HepG2 (cell line): ENCODE results near the gene ROS1. TPM values are rescaled to one million over a fixed set of nuclear protein-coding genes. Genes with fewer than 3 reads are reported as not detected.

ENCODE experiments used
- ATAC-seq: fragments of 200-7000 bp; cut with Tn5 transposase; 3 replicates; pipeline ENCODE4 v1.9.1; 2020; ENCODE audit warnings: mild to moderate bottlenecking, moderate library complexity
- BruUV-seq: library from RNA; stranded (reverse); fragments of 400-500 nt; replicated peaks from 2 replicates; lab custom pipeline; 2021; lab: Mats Ljungman, UMichigan
- CTCF ChIA-PET: fragments of 300-600 bp; formaldehyde crosslinking; extraction: SDS; loops from one replicate; lab custom pipeline; 2021; ENCODE audit warnings: low total read pairs, inconsistent platforms, low intra/inter-chr PET ratio; lab: Yijun Ruan, JAX
- POLR2A ChIA-PET: fragments of 350-600 bp; sonication (Branson Sonifier 250); formaldehyde crosslinking; loops from one replicate; lab custom pipeline; 2020; ENCODE audit warnings: antibody characterized with exemption, inconsistent platforms; lab: Yijun Ruan, JAX
- DNase-seq: peaks from one replicate; pipeline ENCODE4 v3.0.0-alpha.2; 2015; ENCODE audit warnings: low spot score
- FAIRE-seq: peaks from 3 replicates; lab custom pipeline; 2011; peaks lifted over from hg19 to GRCh38; lab: Jason Lieb, UNC
- H2AFZ ChIP-seq: one replicate; pipeline ENCODE4 v1.6.1; 2011; ENCODE audit warnings: low read length, inconsistent platforms
- H3K27ac ChIP-seq: fragments of 300-600 bp; 3 replicates; pipeline ENCODE4 v1.8.0; 2011; ENCODE audit warnings: mixed run types, mild to moderate bottlenecking, mixed read lengths, low read length, inconsistent platforms; ENCODE audit not compliant: insufficient read depth; ENCODE audit errors: extremely low read length
- H3K27me3 ChIP-seq, 2 experiments: fragments of 200-600 bp in 1 of 2; 2 replicates in 1 of 2; 3 replicates in 1 of 2; pipeline versions ENCODE4 v1.6.0 to v1.8.0; 2011; ENCODE audit warnings: low read length in 2 of 2, mild to moderate bottlenecking in 2 of 2, moderate library complexity in 2 of 2, inconsistent platforms in 1 of 2; ENCODE audit not compliant: insufficient read depth in 2 of 2, control insufficient read depth in 1 of 2
- H3K36me3 ChIP-seq, 2 experiments: fragments of 200-600 bp in 1 of 2; replicated peaks in 1 of 2; 2 replicates in 1 of 2; 3 replicates in 1 of 2; pipeline versions ENCODE4 v1.5.1 to v1.8.0; 2011; ENCODE audit warnings: low read length in 2 of 2, inconsistent platforms in 1 of 2; ENCODE audit not compliant: insufficient read depth in 2 of 2, control insufficient read depth in 1 of 2
- H3K4me1 ChIP-seq: 2 replicates; pipeline ENCODE4 v1.5.1; 2012; ENCODE audit warnings: low read length, inconsistent platforms; ENCODE audit not compliant: insufficient read depth
- H3K4me2 ChIP-seq: 2 replicates; pipeline ENCODE4 v1.6.0; 2011; ENCODE audit warnings: low read depth, low read length, inconsistent platforms
- H3K4me3 ChIP-seq, 3 experiments: fragments of 200-600 bp in 1 of 3; sonication (generic), shearing (Covaris generic) in 1 of 3; replicated peaks in 1 of 3; 2 replicates each; pipeline ENCODE4 v1.5.1; 2011 to 2016; ENCODE audit warnings: low read length in 3 of 3, inconsistent platforms in 2 of 3, low read depth in 2 of 3, mild to moderate bottlenecking in 2 of 3, control low read depth in 1 of 3, mixed read lengths in 1 of 3; ENCODE audit not compliant: insufficient read depth in 1 of 3
- H3K79me2 ChIP-seq: one replicate; pipeline ENCODE4 v1.6.1; 2011; ENCODE audit warnings: low read length, inconsistent platforms; ENCODE audit not compliant: insufficient read depth
- H3K9ac ChIP-seq: 2 replicates; pipeline ENCODE4 v1.6.0; 2011; ENCODE audit warnings: mild to moderate bottlenecking, low read depth, low read length, inconsistent platforms; ENCODE audit not compliant: insufficient read depth
- H3K9me3 ChIP-seq: 2 replicates; pipeline ENCODE4 v1.5.1; 2012; ENCODE audit warnings: mild to moderate bottlenecking, low read length
- H4K20me1 ChIP-seq: 2 replicates; pipeline ENCODE4 v1.6.0; 2011; ENCODE audit warnings: inconsistent platforms, mild to moderate bottlenecking, low read length, moderate library complexity; ENCODE audit not compliant: insufficient read depth
- SUZ12 ChIP-seq: fragments of 150-350 bp; IDR thresholded peaks from 2 replicates; pipeline ENCODE4 v1.6.1; 2014; ENCODE audit warnings: low read depth, low read length
- ZC3H4 ChIP-seq: sonication (generic); formaldehyde crosslinking; IDR thresholded peaks from 2 replicates; pipeline ENCODE4 v1.4.0; 2020; ENCODE audit warnings: missing genetic modification reagents, borderline replicate concordance
- ZNF33B ChIP-seq: sonication (generic); formaldehyde crosslinking; IDR thresholded peaks from 2 replicates; pipeline ENCODE4 v1.5.1; 2020; ENCODE audit warnings: mild to moderate bottlenecking, missing genetic modification reagents
- ZNF432 ChIP-seq: sonication (generic); formaldehyde crosslinking; IDR thresholded peaks from 2 replicates; pipeline ENCODE4 v1.5.0; 2020; ENCODE audit warnings: missing genetic modification reagents, mild to moderate bottlenecking, borderline replicate concordance
- ZNF670 ChIP-seq: sonication (generic); formaldehyde crosslinking; IDR thresholded peaks from 2 replicates; pipeline ENCODE4 v1.8.0; 2022; ENCODE audit warnings: mild to moderate bottlenecking, missing genetic modification reagents, borderline replicate concordance
- ZNF746 ChIP-seq: sonication (generic); formaldehyde crosslinking; IDR thresholded peaks from 2 replicates; pipeline ENCODE4 v1.8.0; 2022; ENCODE audit warnings: mild to moderate bottlenecking, missing genetic modification reagents
- WGBS: methylation state at CpG from one replicate; pipeline ENCODE4 v1.1.6; 2017; ENCODE audit warnings: low lambda C conversion rate; 5-methylcytosine and 5-hydroxymethylcytosine counted together
- in situ Hi-C: cut with HindIII; loops from 2 replicates; pipeline ENCODE4 v1.10.0; 2017; ENCODE audit warnings: low pct_unique_long_range_greater_than_20kb; ENCODE audit not compliant: extremely low pct_ligation_motif_present
- intact Hi-C: fragments of 100-400 bp; cut with micrococcal nuclease; formaldehyde crosslinking; loops from one replicate; pipeline ENCODE4 v1.10.0; 2022; ENCODE audit not compliant: unreplicated experiment
- polyA plus RNA-seq, 8 experiments: library from polyadenylated mRNA; depleted of rRNA in 3 of 8; stranded (reverse) in 7 of 8; unstranded in 1 of 8; fragments of >200 nt; fragmentation: Illumina TruSeq in 4 of 8; extraction: Trizol in 4 of 8; gene quantifications; 2 replicates each; pipeline versions ENCODE4 v1.2.1 to v1.2.3, GENCODE V29; 2011 to 2016; ENCODE audit warnings: low read depth in 4 of 8, missing spikeins in 1 of 8, mixed read lengths in 1 of 8; ENCODE audit not compliant: insufficient read depth in 1 of 8
- total RNA-seq, 5 experiments: library from RNA; depleted of rRNA; stranded (reverse); fragments of >200 nt; fragmentation: Illumina TruSeq; extraction: Trizol; gene quantifications; 2 replicates each; pipeline ENCODE4 v1.2.3, GENCODE V29; 2016; ENCODE audit warnings: low read depth in 1 of 5
- TF ChIP-seq, protein P1 (sequence below): sonication (generic); formaldehyde crosslinking; IDR thresholded peaks from 2 replicates; pipeline ENCODE4 v1.4.0; 2020; ENCODE audit warnings: mild to moderate bottlenecking, missing genetic modification reagents
- TF ChIP-seq, protein P2 (sequence below), 2 experiments: sonication (generic) in 1 of 2; formaldehyde crosslinking in 1 of 2; IDR thresholded peaks; 2 replicates each; pipeline versions ENCODE4 v1.6.1 to v1.9.0; 2014 to 2022; ENCODE audit warnings: antibody characterized with exemption in 1 of 2, borderline replicate concordance in 1 of 2, inconsistent platforms in 1 of 2, low read depth in 1 of 2, missing genetic modification reagents in 1 of 2
- TF ChIP-seq, protein P3 (sequence below): sonication (generic); formaldehyde crosslinking; IDR thresholded peaks from 2 replicates; pipeline ENCODE4 v1.9.0; 2021; ENCODE audit warnings: missing genetic modification reagents, mild to moderate bottlenecking, borderline replicate concordance
- TF ChIP-seq, protein P4 (sequence below): sonication (generic); formaldehyde crosslinking; IDR thresholded peaks from 2 replicates; pipeline ENCODE4 v1.4.0; 2020; ENCODE audit warnings: missing genetic modification reagents
- TF ChIP-seq, protein P5 (sequence below), 2 experiments: sonication (generic) in 1 of 2; formaldehyde crosslinking in 1 of 2; IDR thresholded peaks; 2 replicates each; pipeline versions ENCODE4 v1.5.1 to v1.6.1; 2011 to 2020; ENCODE audit warnings: borderline replicate concordance in 1 of 2, low read depth in 1 of 2, low read length in 1 of 2, mild to moderate bottlenecking in 1 of 2, missing genetic modification reagents in 1 of 2, moderate library complexity in 1 of 2

ROS1 gene
- total and polyA plus RNA-seq, 2 of the 13 experiments (the other 11 are each of a cell fraction or from before 2014, with no cell fraction given), result not detected

DNA sequence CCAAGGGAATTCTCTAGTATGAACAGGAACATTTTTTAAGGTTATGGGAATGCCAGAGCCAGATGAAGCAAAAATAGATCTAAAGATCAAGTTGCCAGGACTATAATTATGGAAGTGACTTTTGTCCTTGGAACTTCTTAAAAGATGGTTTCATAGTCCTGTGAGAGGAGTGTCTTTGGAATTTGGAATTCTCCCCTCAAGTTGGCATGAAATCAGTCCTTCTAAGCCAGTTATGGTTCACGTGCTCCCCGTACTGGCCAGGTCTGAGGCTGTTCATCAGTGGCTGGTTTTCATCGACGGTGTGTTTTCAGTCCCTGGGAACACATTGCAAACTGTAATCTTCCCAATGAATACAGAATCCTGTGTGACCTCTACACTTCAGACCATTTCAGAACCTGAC, 97.2 kb downstream of the ROS1 start:
- no peaks in the 10 kb centered on the region for H3K79me2 ChIP-seq
- DNase-seq (no peak), ATAC-seq (no peak), FAIRE-seq (no peak)
- H2AFZ ChIP-seq, result no peak overlapping the region
- ChIA-PET POLR2A (no interaction called here), CTCF (no interaction called here)
- BruUV-seq, result no TSS peak
- no peak overlapping the region for H3K4me3 ChIP-seq
- H3K27me3 ChIP-seq, result no peaks in the 10 kb centered on the region
- intact Hi-C loops (no loop called here), in situ Hi-C loops (no loop called here)
- 17% methylated on average over 4 of the region's 4 CpGs for WGBS
- no peaks in the 10 kb centered on the region for H4K20me1 ChIP-seq
- no peak overlapping the region for H3K9ac ChIP-seq
- H3K9me3 ChIP-seq, result no peaks in the 10 kb centered on the region
- no peaks in the 10 kb centered on the region for H3K4me1 ChIP-seq
- no peaks in the 10 kb centered on the region for H3K36me3 ChIP-seq
- H3K4me2 ChIP-seq, result no peak overlapping the region
- H3K27ac ChIP-seq, result no peak overlapping the region
- no peak for TF ChIP-seq ZNF670
- TF ChIP-seq, protein P1, sequence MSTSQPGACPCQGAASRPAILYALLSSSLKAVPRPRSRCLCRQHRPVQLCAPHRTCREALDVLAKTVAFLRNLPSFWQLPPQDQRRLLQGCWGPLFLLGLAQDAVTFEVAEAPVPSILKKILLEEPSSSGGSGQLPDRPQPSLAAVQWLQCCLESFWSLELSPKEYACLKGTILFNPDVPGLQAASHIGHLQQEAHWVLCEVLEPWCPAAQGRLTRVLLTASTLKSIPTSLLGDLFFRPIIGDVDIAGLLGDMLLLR, result no peak
- no peak for TF ChIP-seq ZNF33B
- TF ChIP-seq, protein P2, sequence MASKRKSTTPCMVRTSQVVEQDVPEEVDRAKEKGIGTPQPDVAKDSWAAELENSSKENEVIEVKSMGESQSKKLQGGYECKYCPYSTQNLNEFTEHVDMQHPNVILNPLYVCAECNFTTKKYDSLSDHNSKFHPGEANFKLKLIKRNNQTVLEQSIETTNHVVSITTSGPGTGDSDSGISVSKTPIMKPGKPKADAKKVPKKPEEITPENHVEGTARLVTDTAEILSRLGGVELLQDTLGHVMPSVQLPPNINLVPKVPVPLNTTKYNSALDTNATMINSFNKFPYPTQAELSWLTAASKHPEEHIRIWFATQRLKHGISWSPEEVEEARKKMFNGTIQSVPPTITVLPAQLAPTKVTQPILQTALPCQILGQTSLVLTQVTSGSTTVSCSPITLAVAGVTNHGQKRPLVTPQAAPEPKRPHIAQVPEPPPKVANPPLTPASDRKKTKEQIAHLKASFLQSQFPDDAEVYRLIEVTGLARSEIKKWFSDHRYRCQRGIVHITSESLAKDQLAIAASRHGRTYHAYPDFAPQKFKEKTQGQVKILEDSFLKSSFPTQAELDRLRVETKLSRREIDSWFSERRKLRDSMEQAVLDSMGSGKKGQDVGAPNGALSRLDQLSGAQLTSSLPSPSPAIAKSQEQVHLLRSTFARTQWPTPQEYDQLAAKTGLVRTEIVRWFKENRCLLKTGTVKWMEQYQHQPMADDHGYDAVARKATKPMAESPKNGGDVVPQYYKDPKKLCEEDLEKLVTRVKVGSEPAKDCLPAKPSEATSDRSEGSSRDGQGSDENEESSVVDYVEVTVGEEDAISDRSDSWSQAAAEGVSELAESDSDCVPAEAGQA (IDR thresholded peaks at IDR 0.05; ENCODE audit: low read depth), result no peak
- TF ChIP-seq, protein P2 (CRISPR knock-in tag; IDR thresholded peaks at IDR 0.05; ENCODE audit: borderline replicate concordance), result no peak
- TF ChIP-seq, protein P3, sequence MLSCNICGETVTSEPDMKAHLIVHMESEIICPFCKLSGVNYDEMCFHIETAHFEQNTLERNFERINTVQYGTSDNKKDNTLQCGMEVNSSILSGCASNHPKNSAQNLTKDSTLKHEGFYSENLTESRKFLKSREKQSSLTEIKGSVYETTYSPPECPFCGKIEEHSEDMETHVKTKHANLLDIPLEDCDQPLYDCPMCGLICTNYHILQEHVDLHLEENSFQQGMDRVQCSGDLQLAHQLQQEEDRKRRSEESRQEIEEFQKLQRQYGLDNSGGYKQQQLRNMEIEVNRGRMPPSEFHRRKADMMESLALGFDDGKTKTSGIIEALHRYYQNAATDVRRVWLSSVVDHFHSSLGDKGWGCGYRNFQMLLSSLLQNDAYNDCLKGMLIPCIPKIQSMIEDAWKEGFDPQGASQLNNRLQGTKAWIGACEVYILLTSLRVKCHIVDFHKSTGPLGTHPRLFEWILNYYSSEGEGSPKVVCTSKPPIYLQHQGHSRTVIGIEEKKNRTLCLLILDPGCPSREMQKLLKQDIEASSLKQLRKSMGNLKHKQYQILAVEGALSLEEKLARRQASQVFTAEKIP (CRISPR knock-in tag), result no peak
- TF ChIP-seq, protein P4, sequence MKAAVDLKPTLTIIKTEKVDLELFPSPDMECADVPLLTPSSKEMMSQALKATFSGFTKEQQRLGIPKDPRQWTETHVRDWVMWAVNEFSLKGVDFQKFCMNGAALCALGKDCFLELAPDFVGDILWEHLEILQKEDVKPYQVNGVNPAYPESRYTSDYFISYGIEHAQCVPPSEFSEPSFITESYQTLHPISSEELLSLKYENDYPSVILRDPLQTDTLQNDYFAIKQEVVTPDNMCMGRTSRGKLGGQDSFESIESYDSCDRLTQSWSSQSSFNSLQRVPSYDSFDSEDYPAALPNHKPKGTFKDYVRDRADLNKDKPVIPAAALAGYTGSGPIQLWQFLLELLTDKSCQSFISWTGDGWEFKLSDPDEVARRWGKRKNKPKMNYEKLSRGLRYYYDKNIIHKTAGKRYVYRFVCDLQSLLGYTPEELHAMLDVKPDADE (CRISPR knock-in tag), result no peak
- TF ChIP-seq, protein P5, sequence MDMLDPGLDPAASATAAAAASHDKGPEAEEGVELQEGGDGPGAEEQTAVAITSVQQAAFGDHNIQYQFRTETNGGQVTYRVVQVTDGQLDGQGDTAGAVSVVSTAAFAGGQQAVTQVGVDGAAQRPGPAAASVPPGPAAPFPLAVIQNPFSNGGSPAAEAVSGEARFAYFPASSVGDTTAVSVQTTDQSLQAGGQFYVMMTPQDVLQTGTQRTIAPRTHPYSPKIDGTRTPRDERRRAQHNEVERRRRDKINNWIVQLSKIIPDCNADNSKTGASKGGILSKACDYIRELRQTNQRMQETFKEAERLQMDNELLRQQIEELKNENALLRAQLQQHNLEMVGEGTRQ (IDR thresholded peaks at IDR 0.05; ENCODE audit: low read depth, low read length), result no peak
- TF ChIP-seq, protein P5 (CRISPR knock-in tag; IDR thresholded peaks at IDR 0.05; ENCODE audit: borderline replicate concordance), result no peak
- TF ChIP-seq ZNF432 (CRISPR knock-in tag), result no peak
- TF ChIP-seq ZNF746 (CRISPR knock-in tag), result no peak
- no peak for TF ChIP-seq SUZ12
- no peak for TF ChIP-seq ZC3H4
